Pancreas (tissue), 10 donors: ENCODE results near the gene KDM2A. TPM values are rescaled to one million over a fixed set of nuclear protein-coding genes. Genes with fewer than 3 reads are reported as not detected.

Source experiments
- ATAC-seq, 4 donors: fragments of 200-7000 bp; cut with Tn5 transposase; one replicate each; pipeline versions ENCODE4 v1.8.0 to v1.9.1; 2020; ENCODE audit warnings: mild to moderate bottlenecking in 4 of 4, moderate library complexity in 4 of 4
- DNase-seq, 6 donors: peaks; one replicate each; pipeline ENCODE4 v3.0.0-alpha.2; 2020
- FAIRE-seq: peaks from 2 replicates; lab custom pipeline; 2012; peaks lifted over from hg19 to GRCh38; lab: Jason Lieb, UNC
- H3K27ac ChIP-seq, 4 donors: fragments of 200-600 bp; sonication (generic); 1 replicate in 3 of 4; 2 replicates in 1 of 4; pipeline versions ENCODE4 v1.5.0 to v1.8.0; 2020
- H3K27me3 ChIP-seq, 4 donors: fragments of 200-600 bp; one replicate each; pipeline ENCODE4 v1.8.0; 2021
- H3K36me3 ChIP-seq, 3 donors: fragments of 200-600 bp; sonication (generic) in 1 of 3; one replicate each; pipeline versions ENCODE4 v1.5.0 to v1.8.0; 2020 to 2021
- H3K4me1 ChIP-seq, 3 donors: fragments of 200-600 bp; one replicate each; pipeline ENCODE4 v1.8.0; 2021
- H3K4me3 ChIP-seq, 4 donors: fragments of 200-600 bp; sonication (generic) in 2 of 4; one replicate each; pipeline versions ENCODE4 v1.5.0 to v1.8.0; 2020 to 2021
- H3K9me3 ChIP-seq, 4 donors: fragments of 200-600 bp; one replicate each; pipeline ENCODE4 v1.8.0; 2021
- CTCF ChIP-seq, 4 donors: fragments of 200-600 bp; sonication (generic) in 3 of 4; IDR thresholded peaks; one replicate each; pipeline versions ENCODE4 v1.5.0 to v1.8.0; 2021; ENCODE audit warnings: antibody characterized with exemption in 4 of 4
- WGBS, 2 donors: extraction: QIAGEN DNeasy Blood & Tissue Kit; methylation state at CpG; one replicate each; pipeline ENCODE4 v1.1.7; 2013; 5-methylcytosine and 5-hydroxymethylcytosine counted together
- intact Hi-C, 3 donors: fragments of 100-400 bp; cut with DNase I; formaldehyde crosslinking; loops; one replicate each; pipeline versions ENCODE4 v1.11.1 to v1.14.2; 2022
- polyA plus RNA-seq, 2 donors: library from polyadenylated mRNA; stranded (reverse); fragments of 200-250 nt; gene quantifications; one replicate each; pipeline ENCODE4 v1.2.3, GENCODE V29; 2013
- total RNA-seq, 6 donors: library from RNA; stranded (reverse); fragmentation: NEBNext Ultra II Directional in 4 of 6; extraction: Animal tissue kit (Norgen Biotek cat#: 25700) in 4 of 6; gene quantifications; one replicate each; pipeline versions ENCODE4 v1.2.1 to v1.2.4, GENCODE V29; 2021 to 2023
- donor health status: healthy with polysubstance abuse.
- donor health status: DM: no; HTN: no; CAD: no; lungs with moderate emphysema.
- donor health status: DM: no; HTN: no; CAD: no.
- donor health status: control.
- donor health status: control.
- donor health status: Bipolar disorder and iron deficiency.
- donor health status: DM: yes; HTN: yes; CAD: no.
- donor health status: DM: no; HTN: no; CAD: no.
- donor health status: DM: no; HTN: no; CAD: no.
- donor health status: DM: yes; HTN: yes; CAD: no.

The KDM2A gene
- total and polyA plus RNA-seq, 8 donors = 17.2 to 39.1 (median 22.5) TPM

- no peak for FAIRE-seq
- peak overlapping the region; percentile 83 to 96 (median 94) for H3K4me3 ChIP-seq
- WGBS, 2 donors = 11% methylated on average over 30 of the region's 30 CpGs
- peak overlapping the region in 3 of 4 donors; percentile 46 to 78 (median 69) for H3K27ac ChIP-seq
- peak in 3 of 4 donors; percentile 3 to 14 (median 7) for ATAC-seq
- peaks cover 21 to 30% (median 29%) of the 10 kb centered on the region in 3 donors for H3K4me1 ChIP-seq
- DNase-seq = peak in 5 of 6 donors; percentile 42 to 82 (median 74)
- no peaks in the 10 kb centered on the region for H3K36me3 ChIP-seq
- H3K9me3 ChIP-seq = no peaks in the 10 kb centered on the region
- intact Hi-C loops = loop anchor here in 2 of 3 donors (5.0 kb wide), 2 partner anchors 45 to 110 kb away; no protein-coding TSS in a partner anchor
- TF ChIP-seq CTCF (IDR thresholded peaks at IDR 0.05) = no peak
- H3K27me3 ChIP-seq = no peaks in the 10 kb centered on the region
Measured at GRCh38 chr11:67267188-67268080, 148.4 kb downstream of the KDM2A start.

GRCh38 chr11:67268081-67268961 is 149.3 kb downstream of the KDM2A start:
- Histone ChIP-seq H3K4me1 (peaks cover 21 to 30% (median 29%) of the 10 kb centered on the region in 3 donors), H3K4me3 (peak overlapping the region in 2 of 4 donors; percentile 92 to 96), H3K27me3 (no peaks in the 10 kb centered on the region), H3K27ac (peak overlapping the region in 3 of 4 donors; percentile 46 to 78 (median 69)), H3K36me3 (no peaks in the 10 kb centered on the region), H3K9me3 (no peaks in the 10 kb centered on the region)
- 77 to 84% methylated on average over 21 of the region's 21 CpGs for WGBS, 2 donors
- DNase-seq = peak in 3 of 6 donors; percentile 9 to 26 (median 20)
- no peak for FAIRE-seq
- intact Hi-C loops = loop anchor here in 2 of 3 donors (5.0 kb wide), 2 partner anchors 44 to 109 kb away; no protein-coding TSS in a partner anchor
- no peak for TF ChIP-seq CTCF (IDR thresholded peaks at IDR 0.05)
- no peak for ATAC-seq

- H3K36me3 ChIP-seq = no peaks in the 10 kb centered on the region
- no peak for TF ChIP-seq CTCF (IDR thresholded peaks at IDR 0.05)
- DNase-seq (peak in 1 of 6 donors; percentile 27), FAIRE-seq (no peak), ATAC-seq (no peak)
- no peaks in the 10 kb centered on the region for H3K9me3 ChIP-seq
- peak overlapping the region in 2 of 4 donors; percentile 78 for H3K27ac ChIP-seq
- H3K27me3 ChIP-seq = no peaks in the 10 kb centered on the region
- H3K4me3 ChIP-seq = peak overlapping the region in 1 of 4 donors; percentile 32
- WGBS, 2 donors = 87 to 92% methylated on average over 13 of the region's 13 CpGs
- intact Hi-C loops = loop anchor here in 2 of 3 donors (5.0 kb wide), 2 partner anchors 43 to 108 kb away; no protein-coding TSS in a partner anchor
- H3K4me1 ChIP-seq = peaks cover 21 to 33% (median 30%) of the 10 kb centered on the region in 3 donors
Measured at GRCh38 chr11:67268962-67269268, 149.9 kb downstream of the KDM2A start.

GRCh38 chr11:67269401-67270255 is 150.6 kb downstream of the KDM2A start:
- Histone ChIP-seq H3K4me3 (peak overlapping the region in 3 of 4 donors; percentile 3 to 32 (median 17)), H3K27me3 (no peaks in the 10 kb centered on the region), H3K27ac (peak overlapping the region; percentile 45 to 78 (median 76)), H3K4me1 (peaks cover 21 to 38% (median 30%) of the 10 kb centered on the region in 3 donors), H3K9me3 (no peaks in the 10 kb centered on the region), H3K36me3 (no peaks in the 10 kb centered on the region)
- FAIRE-seq = no peak
- DNase-seq = peak in 3 of 6 donors; percentile 25 to 64 (median 46)
- no peak for TF ChIP-seq CTCF (IDR thresholded peaks at IDR 0.05)
- no peak for ATAC-seq
- intact Hi-C loops = loop anchor here in 2 of 3 donors (5.0 kb wide), 2 partner anchors 43 to 108 kb away; no protein-coding TSS in a partner anchor
- 53% methylated on average over 15 of the region's 15 CpGs for WGBS, 2 donors
